Nephron progenitor cell (in vitro differentiated cells): ENCODE results near the gene CHEK2.
"Not testable (repeated sequence)": the region's sequence is repeated elsewhere in the genome, so short reads cannot be mapped to it uniquely, and the experiment has no call there.

Experiments used
- DNase-seq: peaks from one replicate; pipeline ENCODE4 v3.0.0; 2021
- H3K27ac Mint-ChIP-seq: 2 replicates; pipeline ENCODE4 v1.8.0; 2021; ENCODE audit warnings: mild to moderate bottlenecking, moderate library complexity, mixed read lengths
- H3K27me3 Mint-ChIP-seq: 2 replicates; pipeline ENCODE4 v1.8.0; 2021; ENCODE audit warnings: mild to moderate bottlenecking, low read depth, mixed read lengths; ENCODE audit not compliant: poor library complexity
- H3K36me3 Mint-ChIP-seq: 2 replicates; pipeline ENCODE4 v1.8.0; 2021; ENCODE audit warnings: low read depth, mixed read lengths
- H3K4me1 Mint-ChIP-seq: 2 replicates; pipeline ENCODE4 v1.8.0; 2021; ENCODE audit warnings: mixed read lengths
- H3K4me3 Mint-ChIP-seq: 2 replicates; pipeline ENCODE4 v1.8.0; 2021; ENCODE audit warnings: mild to moderate bottlenecking, moderate library complexity, mixed read lengths
- H3K9me3 Mint-ChIP-seq: 2 replicates; pipeline ENCODE4 v1.8.0; 2021; ENCODE audit warnings: mild to moderate bottlenecking, moderate library complexity, mixed read lengths
- TF ChIP-seq, protein P1 (sequence below): fragments of 200-600 bp; sonication (generic); IDR thresholded peaks from 2 replicates; pipeline ENCODE4 v1.5.0; 2021; ENCODE audit warnings: antibody characterized with exemption

Gene CHEK2

DNA sequence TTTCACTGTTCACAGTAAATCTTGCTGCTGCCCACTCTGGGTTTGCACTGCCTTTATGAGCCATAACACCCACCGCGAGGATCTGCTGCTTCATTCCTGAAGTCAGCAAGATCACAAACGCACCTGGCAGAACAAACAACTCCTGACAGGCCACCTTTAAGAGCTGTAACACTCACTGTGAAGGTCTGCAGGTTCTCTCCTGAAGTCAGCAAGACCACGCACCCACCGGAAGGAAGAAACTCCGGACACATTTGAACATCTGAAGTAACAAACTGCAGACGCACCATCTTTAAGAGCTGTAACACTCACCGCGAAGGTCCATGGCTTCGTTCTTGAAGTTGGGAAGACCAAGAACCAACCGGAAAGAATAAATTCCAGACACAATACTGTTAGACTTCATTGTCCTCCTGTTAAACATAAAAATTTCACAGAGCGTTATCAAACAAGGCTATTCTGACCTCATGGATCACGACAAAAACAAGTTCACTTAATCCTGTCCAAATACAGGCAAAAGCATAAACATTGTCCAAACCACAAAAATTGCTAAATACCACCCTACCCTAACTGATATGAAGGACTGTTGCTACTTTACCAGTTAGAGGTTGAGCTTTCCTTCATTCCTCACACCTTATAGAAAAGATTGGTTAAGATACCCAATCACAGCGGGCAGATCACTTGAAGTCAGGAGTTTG lies 27.9 kb upstream of the CHEK2 start:
- Mint-ChIP-seq H3K4me1 (peaks cover 10% of the 10 kb centered on the region), H3K9me3 (peaks cover 17% of the 10 kb centered on the region), H3K27ac (no peak overlapping the region), H3K4me3 (no peak overlapping the region), H3K27me3 (peaks cover 3% of the 10 kb centered on the region), H3K36me3 (peaks cover 11% of the 10 kb centered on the region)
- TF ChIP-seq, protein P1, sequence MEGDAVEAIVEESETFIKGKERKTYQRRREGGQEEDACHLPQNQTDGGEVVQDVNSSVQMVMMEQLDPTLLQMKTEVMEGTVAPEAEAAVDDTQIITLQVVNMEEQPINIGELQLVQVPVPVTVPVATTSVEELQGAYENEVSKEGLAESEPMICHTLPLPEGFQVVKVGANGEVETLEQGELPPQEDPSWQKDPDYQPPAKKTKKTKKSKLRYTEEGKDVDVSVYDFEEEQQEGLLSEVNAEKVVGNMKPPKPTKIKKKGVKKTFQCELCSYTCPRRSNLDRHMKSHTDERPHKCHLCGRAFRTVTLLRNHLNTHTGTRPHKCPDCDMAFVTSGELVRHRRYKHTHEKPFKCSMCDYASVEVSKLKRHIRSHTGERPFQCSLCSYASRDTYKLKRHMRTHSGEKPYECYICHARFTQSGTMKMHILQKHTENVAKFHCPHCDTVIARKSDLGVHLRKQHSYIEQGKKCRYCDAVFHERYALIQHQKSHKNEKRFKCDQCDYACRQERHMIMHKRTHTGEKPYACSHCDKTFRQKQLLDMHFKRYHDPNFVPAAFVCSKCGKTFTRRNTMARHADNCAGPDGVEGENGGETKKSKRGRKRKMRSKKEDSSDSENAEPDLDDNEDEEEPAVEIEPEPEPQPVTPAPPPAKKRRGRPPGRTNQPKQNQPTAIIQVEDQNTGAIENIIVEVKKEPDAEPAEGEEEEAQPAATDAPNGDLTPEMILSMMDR, result no peak
- no peak for DNase-seq

DNA sequence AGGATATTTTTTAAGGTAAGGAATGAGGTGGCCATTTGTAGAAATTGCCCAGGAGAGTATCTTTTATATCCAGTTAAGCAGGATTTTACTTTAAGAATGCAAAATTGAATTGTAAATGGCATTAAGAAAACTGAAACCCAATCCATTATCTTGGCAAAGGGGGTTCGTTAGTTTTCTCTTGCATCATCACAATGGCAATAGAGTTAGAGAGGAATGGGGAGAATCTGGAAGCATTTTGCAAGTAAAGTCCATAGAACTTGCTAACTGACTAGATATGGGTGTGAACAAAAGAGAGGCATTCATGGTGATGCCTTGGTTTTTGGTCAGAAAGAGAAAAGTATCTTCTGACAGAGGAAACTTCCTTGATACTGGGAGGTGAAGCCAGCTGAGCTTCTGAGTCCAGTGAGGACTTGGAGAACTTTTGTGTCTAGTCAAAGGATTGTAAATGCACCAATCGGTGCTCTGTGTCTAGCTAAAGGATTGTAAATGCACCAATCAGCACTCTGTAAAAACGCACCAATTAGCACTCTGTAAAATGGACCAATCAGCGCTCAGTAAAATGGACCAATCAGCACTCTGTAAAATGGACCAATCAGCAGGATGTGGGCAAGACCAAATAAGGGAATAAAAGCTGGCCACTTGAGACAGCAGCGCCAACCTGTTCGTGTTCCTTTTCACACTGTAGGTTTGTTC lies 27.2 kb upstream of the CHEK2 start:
- H3K9me3 Mint-ChIP-seq, result peaks cover 17% of the 10 kb centered on the region
- H3K27ac Mint-ChIP-seq, result no peak overlapping the region
- peaks cover 3% of the 10 kb centered on the region for H3K27me3 Mint-ChIP-seq
- peaks cover 7% of the 10 kb centered on the region for H3K36me3 Mint-ChIP-seq
- H3K4me1 Mint-ChIP-seq, result peaks cover 7% of the 10 kb centered on the region
- TF ChIP-seq, protein P1, result no peak
- H3K4me3 Mint-ChIP-seq, result no peak overlapping the region
- DNase-seq, result no peak

DNA sequence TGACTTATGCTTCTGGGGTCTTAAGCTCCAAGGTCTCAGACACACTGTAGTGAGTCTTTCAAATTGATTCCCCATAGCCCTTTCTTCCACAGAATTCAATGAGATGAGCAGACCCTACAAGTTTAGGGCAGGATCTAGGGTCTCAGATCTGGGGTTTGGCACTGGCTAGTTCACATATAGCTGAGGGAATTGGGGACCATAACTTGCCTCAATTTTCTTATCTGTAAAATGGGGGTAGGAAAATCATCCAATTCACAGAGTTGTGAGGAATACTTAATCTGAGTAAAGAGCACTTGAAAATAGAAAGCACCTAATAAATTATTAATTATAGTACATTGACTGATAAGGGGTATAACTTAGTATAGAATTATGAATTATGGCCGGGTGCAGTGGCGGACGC lies 25.0 kb upstream of the CHEK2 start:
- Mint-ChIP-seq H3K4me3 (no peak overlapping the region), H3K4me1 (peaks cover under 1% of the 10 kb centered on the region), H3K9me3 (peaks cover 10% of the 10 kb centered on the region), H3K27ac (no peak overlapping the region), H3K27me3 (no peaks in the 10 kb centered on the region), H3K36me3 (no peaks in the 10 kb centered on the region)
- TF ChIP-seq, protein P1, result no peak
- no peak for DNase-seq

DNA sequence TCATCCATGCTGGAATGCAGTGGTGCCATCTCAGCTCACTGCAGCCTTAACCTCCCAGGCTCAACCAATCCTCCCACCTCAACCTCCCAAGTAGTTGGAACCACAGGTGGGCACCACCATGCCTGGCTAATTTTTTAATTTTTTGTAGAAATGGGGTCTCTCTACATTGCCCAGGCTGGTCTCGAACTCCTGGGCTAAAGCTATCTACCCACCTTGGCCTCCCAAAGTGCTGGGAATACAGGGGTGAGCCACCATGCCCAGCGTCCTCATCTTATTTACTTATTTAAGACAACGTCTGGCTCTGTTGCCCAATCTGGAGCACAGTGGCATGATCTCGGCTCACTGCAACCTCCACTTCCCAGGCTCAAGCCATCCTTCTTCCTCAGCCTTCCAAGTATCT lies 20.4 kb upstream of the CHEK2 start:
- peaks cover 17% of the 10 kb centered on the region for H3K4me1 Mint-ChIP-seq
- H3K4me3 Mint-ChIP-seq, result not testable (repeated sequence)

DNA sequence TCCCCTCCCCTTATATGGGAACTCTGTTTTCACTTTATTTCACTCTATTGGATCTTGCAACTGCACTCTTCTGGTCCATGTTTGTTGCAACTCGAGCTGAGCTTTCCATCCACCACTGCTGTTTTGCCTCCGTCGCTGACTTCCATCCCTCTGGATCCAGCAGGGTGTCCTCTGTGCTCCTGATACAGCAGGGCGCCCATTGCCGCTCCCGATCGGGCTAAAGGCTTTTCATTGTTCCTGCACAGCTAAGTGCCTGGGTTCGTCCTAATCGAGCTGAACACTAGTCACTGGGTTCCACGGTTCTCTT lies 19.8 kb upstream of the CHEK2 start:
- no peak for DNase-seq
- TF ChIP-seq, protein P1, result no peak
- Mint-ChIP-seq H3K27ac (no peak overlapping the region), H3K9me3 (peaks cover 4% of the 10 kb centered on the region), H3K4me3 (no peak overlapping the region), H3K4me1 (peaks cover 17% of the 10 kb centered on the region), H3K36me3 (peaks cover 16% of the 10 kb centered on the region), H3K27me3 (peaks cover 3% of the 10 kb centered on the region)

More for the DNA sequence above, 20.4 kb upstream of the CHEK2 start:
- not testable (repeated sequence) for H3K27me3 Mint-ChIP-seq, DNase-seq, H3K9me3 Mint-ChIP-seq, H3K27ac Mint-ChIP-seq
- peaks cover 11% of the 10 kb centered on the region for H3K36me3 Mint-ChIP-seq

DNA sequence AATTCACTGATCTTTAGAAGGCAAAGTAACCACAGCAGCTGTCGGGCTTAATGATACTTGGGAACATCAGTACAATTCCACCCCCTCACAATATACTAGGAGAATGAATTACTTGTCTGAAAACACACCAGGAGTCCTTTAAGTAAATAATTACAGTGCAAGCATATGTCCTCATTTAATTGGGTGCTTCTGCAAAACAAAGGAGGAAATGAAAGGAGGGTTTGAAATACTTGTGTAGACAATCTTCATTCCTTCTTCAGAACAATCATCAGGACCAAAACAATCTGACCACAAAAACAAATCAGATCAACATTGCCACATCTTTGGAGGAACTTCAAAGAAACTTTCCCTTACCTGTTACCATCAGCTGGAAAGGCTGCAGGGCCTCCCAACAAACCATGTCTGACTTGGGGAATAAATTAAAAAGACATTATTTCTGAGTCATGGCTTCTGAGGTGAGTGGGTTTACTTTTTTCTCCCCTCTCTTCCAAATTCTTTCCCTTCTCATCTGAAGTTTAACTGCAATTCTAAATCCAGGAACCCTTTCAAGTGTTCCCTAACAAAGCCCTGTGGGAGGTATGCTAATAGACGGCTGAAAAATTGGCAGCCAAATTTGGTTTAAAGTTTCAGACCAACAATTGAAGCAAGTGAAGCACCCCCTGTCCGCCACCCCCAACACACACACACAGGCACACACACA lies 18.4 kb upstream of the CHEK2 start:
- Mint-ChIP-seq H3K4me1 (peaks cover 17% of the 10 kb centered on the region), H3K27ac (no peak overlapping the region), H3K36me3 (peaks cover 28% of the 10 kb centered on the region), H3K27me3 (peaks cover 3% of the 10 kb centered on the region), H3K9me3 (peaks cover 4% of the 10 kb centered on the region), H3K4me3 (no peak overlapping the region)
- DNase-seq, result no peak
- TF ChIP-seq, protein P1, result no peak

DNA sequence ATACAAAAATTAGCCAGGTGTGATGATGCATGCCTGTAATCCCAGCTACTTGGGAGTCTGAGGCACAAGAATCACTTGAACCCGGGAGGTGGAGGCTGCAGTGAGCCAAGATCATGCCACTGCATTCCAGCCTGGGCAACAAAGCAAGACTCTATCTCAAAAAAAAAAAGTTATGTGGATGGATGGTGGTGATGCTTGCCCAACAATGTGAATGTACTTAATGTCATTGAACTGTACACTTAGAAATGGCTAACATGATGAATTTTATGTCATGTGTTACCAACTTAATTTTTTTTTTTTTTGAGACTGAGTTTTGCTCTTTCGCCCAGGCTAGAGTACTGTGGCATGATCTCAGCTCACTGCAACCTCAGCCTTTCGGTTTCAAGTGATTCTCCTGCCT lies 12.9 kb upstream of the CHEK2 start:
- peaks cover 70% of the 10 kb centered on the region for H3K36me3 Mint-ChIP-seq
- H3K4me3 Mint-ChIP-seq, H3K9me3 Mint-ChIP-seq, DNase-seq, H3K27ac Mint-ChIP-seq, H3K4me1 Mint-ChIP-seq, H3K27me3 Mint-ChIP-seq: not testable (repeated sequence)
